PC-9 (cell line): ENCODE measurements around the gene MSH5.

ENCODE experiments used
- EZH2 ChIP-seq: fragments of 200-600 bp; sonication (generic); IDR thresholded peaks from 2 replicates; pipeline ENCODE4 v1.8.0; 2017; ENCODE audit warnings: antibody characterized with exemption, low read depth
- TF ChIP-seq, protein P1 (sequence below): fragments of 200-600 bp; sonication (generic); conservative IDR thresholded peaks from 2 replicates; pipeline ENCODE4 v1.6.1; 2017; ENCODE audit warnings: mixed run types, antibody characterized with exemption, mild to moderate bottlenecking, moderate library complexity

DNA sequence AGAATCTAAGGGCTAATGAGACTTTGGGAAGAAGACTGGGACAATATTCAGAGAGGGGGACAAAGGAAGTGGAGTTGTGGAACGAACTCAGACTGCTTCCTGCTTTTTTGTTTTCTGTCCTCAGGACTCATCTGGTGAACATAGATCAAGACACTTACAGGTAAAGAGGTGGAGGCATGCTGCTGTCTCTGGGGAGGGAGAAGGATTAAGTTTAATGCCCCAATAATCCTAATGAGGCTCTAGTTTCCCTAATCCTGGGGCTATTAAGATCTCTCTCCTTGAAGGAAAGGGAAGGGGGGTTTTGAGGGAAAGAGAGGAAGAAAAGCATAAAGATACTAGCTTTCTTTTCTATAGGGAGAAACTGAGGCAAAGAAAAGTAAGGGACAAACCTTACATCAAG lies 4.6 kb downstream of the MSH5 start:
- TF ChIP-seq, protein P1, sequence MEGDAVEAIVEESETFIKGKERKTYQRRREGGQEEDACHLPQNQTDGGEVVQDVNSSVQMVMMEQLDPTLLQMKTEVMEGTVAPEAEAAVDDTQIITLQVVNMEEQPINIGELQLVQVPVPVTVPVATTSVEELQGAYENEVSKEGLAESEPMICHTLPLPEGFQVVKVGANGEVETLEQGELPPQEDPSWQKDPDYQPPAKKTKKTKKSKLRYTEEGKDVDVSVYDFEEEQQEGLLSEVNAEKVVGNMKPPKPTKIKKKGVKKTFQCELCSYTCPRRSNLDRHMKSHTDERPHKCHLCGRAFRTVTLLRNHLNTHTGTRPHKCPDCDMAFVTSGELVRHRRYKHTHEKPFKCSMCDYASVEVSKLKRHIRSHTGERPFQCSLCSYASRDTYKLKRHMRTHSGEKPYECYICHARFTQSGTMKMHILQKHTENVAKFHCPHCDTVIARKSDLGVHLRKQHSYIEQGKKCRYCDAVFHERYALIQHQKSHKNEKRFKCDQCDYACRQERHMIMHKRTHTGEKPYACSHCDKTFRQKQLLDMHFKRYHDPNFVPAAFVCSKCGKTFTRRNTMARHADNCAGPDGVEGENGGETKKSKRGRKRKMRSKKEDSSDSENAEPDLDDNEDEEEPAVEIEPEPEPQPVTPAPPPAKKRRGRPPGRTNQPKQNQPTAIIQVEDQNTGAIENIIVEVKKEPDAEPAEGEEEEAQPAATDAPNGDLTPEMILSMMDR = no peak
- no peak for TF ChIP-seq EZH2
